NCI-H748 treated with DMSO at 0.1 percent for 48 hours (cell line): Measurements from ENCODE around the gene NF2.

Experiments
- DNase-seq: peaks from one replicate; lab custom pipeline; 2025; lab: John Stamatoyannopoulos, UW

The NF2 gene

DNA sequence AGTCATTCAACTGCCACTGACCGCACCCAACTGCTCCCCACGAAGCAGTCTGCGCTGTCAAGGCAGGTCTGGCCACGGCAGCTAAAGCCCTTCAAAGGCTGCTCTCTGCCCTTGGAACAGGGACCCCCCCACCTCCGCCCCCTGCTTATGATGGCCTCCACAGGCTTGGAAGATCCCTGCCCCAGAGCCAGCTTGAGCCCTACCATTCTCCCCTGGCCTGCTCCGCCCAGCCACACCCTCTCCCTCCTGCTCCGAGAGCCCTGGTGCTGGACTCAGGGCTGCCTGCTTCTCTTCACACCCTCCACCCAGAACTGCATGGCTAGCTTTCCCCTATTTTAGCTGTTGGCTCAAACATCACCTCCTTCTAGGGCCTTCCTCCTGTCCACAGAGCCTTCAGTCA lies 144.4 kb downstream of the NF2 start:
- no peak for DNase-seq
